Common myeloid progenitor, CD34-positive (primary cell): Measurements from ENCODE around the gene NT5E. TPM values are rescaled to one million over a fixed set of nuclear protein-coding genes. Genes with fewer than 3 reads are reported as not detected.
A peak's percentile ranks its signal among the peaks of the same experiment; 100 is the strongest.

Experiments used
- CTCF ChIA-PET: fragments of 350-600 bp; sonication (Branson Sonifier 250); formaldehyde crosslinking; loops from one replicate; lab custom pipeline; 2021; ENCODE audit warnings: antibody characterized with exemption; lab: Charles Lee
- POLR2A ChIA-PET: fragments of 350-600 bp; sonication (Branson Sonifier 250); formaldehyde crosslinking; loops from one replicate; lab custom pipeline; 2021; ENCODE audit warnings: antibody characterized with exemption; lab: Charles Lee
- DNase-seq, 3 donors: peaks; one replicate each; pipeline versions ENCODE4 v3.0.0 to v3.0.0-alpha.2; 2013
- H3K27ac ChIP-seq, 2 experiments: 1 replicate in 1 of 2; 2 replicates in 1 of 2; pipeline ENCODE4 v1.7.0; 2013; ENCODE audit warnings: inconsistent platforms in 2 of 2, low read length in 2 of 2, mild to moderate bottlenecking in 2 of 2, low read depth in 1 of 2, moderate library complexity in 1 of 2; ENCODE audit not compliant: severe bottlenecking in 2 of 2, insufficient read depth in 1 of 2, poor library complexity in 1 of 2
- H3K27me3 ChIP-seq, 5 experiments: replicated peaks in 2 of 5; 1 replicate in 3 of 5; 2 replicates in 2 of 5; pipeline versions ENCODE4 v1.6.1 to v1.7.0; 2013; ENCODE audit warnings: low read length in 4 of 5, mild to moderate bottlenecking in 2 of 5, moderate library complexity in 2 of 5, inconsistent platforms in 1 of 5; ENCODE audit not compliant: insufficient read depth in 5 of 5, control insufficient read depth in 4 of 5
- H3K36me3 ChIP-seq, 4 experiments: 1 replicate in 2 of 4; 2 replicates in 2 of 4; pipeline versions ENCODE4 v1.6.1 to v1.7.0; 2013; ENCODE audit warnings: low read length in 3 of 4, control low read depth in 1 of 4, mild to moderate bottlenecking in 1 of 4; ENCODE audit not compliant: control insufficient read depth in 4 of 4, insufficient read depth in 4 of 4
- H3K4me1 ChIP-seq, 4 experiments: 1 replicate in 3 of 4; 2 replicates in 1 of 4; pipeline versions ENCODE4 v1.6.1 to v1.7.1; 2013; ENCODE audit warnings: low read length in 3 of 4, mild to moderate bottlenecking in 3 of 4, control low read depth in 1 of 4, inconsistent platforms in 1 of 4, moderate library complexity in 1 of 4; ENCODE audit not compliant: control insufficient read depth in 4 of 4, insufficient read depth in 4 of 4; ENCODE audit errors: control extremely low read depth in 1 of 4
- H3K4me3 ChIP-seq, 7 experiments: 1 replicate in 4 of 7; 2 replicates in 3 of 7; pipeline versions ENCODE4 v1.5.1 to v1.7.0; 2013; ENCODE audit warnings: mild to moderate bottlenecking in 7 of 7, low read length in 6 of 7, moderate library complexity in 6 of 7, inconsistent platforms in 2 of 7, low read depth in 2 of 7, control low read depth in 1 of 7; ENCODE audit not compliant: insufficient read depth in 4 of 7, control insufficient read depth in 1 of 7; ENCODE audit errors: extremely low read depth in 1 of 7
- H3K9me3 ChIP-seq, 5 experiments: 1 replicate in 4 of 5; 2 replicates in 1 of 5; pipeline versions ENCODE4 v1.6.1 to v1.7.1; 2013; ENCODE audit warnings: low read length in 4 of 5, mild to moderate bottlenecking in 2 of 5, inconsistent platforms in 1 of 5, low read depth in 1 of 5, moderate library complexity in 1 of 5; ENCODE audit not compliant: control insufficient read depth in 4 of 5, insufficient read depth in 2 of 5; ENCODE audit errors: control extremely low read depth in 1 of 5
- WGBS: methylation state at CpG from one replicate; pipeline ENCODE4 v1.1.5; 2013; ENCODE audit not compliant: insufficient coverage; 5-methylcytosine and 5-hydroxymethylcytosine counted together
- polyA plus RNA-seq: library from polyadenylated mRNA; unstranded; fragments of 120-200 nt; gene quantifications from one replicate; pipeline ENCODE4 v1.2.1, GENCODE V29; 2013

NT5E gene
- 0.24 TPM for polyA plus RNA-seq

- Histone ChIP-seq H3K9me3 (no peaks in the 10 kb centered on the region), H3K4me1 (peaks cover 4 to 16% (median 14%) of the 10 kb centered on the region in 4 experiments), H3K36me3 (no peaks in the 10 kb centered on the region), H3K27ac (no peak within 1 kb of the TSS), H3K27me3 (peaks cover 10 to 92% (median 60%) of the 10 kb centered on the region in 5 experiments), H3K4me3 (peak within 1 kb of the TSS; percentile 23 to 70 (median 61))
- 3% methylated on average over 80 of the region's 92 CpGs for WGBS
- POLR2A ChIA-PET, result no interaction called here
- CTCF ChIA-PET, result interaction anchor here (0.9 to 3.0 kb wide), 4 partner anchors 8 to 33 kb away, joined by 3 to 14 read pairs (median 6); no protein-coding TSS in a partner anchor
- peak in 2 of 3 donors; percentile 64 to 74 for DNase-seq
Observed at GRCh38 chr6:85449818-85450759, at the start of gene NT5E. TSS of gene NT5E (plus strand) at chr6:85450083. CDS start at chr6:85450140, 57 bp downstream.

DNA sequence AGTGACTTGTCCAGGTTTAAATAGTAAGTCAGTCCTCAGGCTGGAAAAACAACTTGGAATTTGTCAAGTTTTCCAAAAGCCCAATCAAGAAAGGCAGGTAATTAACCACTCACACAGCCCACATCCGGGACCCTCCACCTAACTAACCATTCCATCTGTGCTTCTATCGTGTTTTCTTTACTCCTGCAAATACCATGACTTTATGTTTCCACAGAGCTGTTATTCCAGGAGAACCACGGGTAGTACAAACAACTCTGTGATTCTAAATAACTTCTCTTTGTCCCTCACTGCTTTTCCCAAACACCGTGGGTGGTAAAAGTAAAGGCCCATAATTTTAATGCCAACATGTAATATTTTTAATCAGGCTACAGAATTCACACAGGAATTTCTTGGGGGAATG is 49.6 kb upstream of the NT5E start:
- H3K9me3 ChIP-seq, result peaks cover 0 to 4% (median 0%) of the 10 kb centered on the region in 5 experiments
- CTCF ChIA-PET, result interaction anchor here (1.0 kb wide), 1 partner anchor 82 kb away, joined by 3 read pairs; no protein-coding TSS in a partner anchor
- H3K36me3 ChIP-seq, result no peaks in the 10 kb centered on the region
- no peak overlapping the region for H3K27ac ChIP-seq
- H3K4me1 ChIP-seq, result peaks cover 0 to 26% (median 11%) of the 10 kb centered on the region in 4 experiments
- 97% methylated on average over 4 of the region's 4 CpGs for WGBS
- H3K4me3 ChIP-seq, result no peak overlapping the region
- POLR2A ChIA-PET, result no interaction called here
- no peak for DNase-seq
- no peaks in the 10 kb centered on the region for H3K27me3 ChIP-seq

- Histone ChIP-seq H3K9me3 (peaks cover 0 to 4% (median 0%) of the 10 kb centered on the region in 5 experiments), H3K4me3 (no peak overlapping the region), H3K4me1 (peaks cover 0 to 26% (median 13%) of the 10 kb centered on the region in 4 experiments), H3K27me3 (no peaks in the 10 kb centered on the region), H3K27ac (no peak overlapping the region), H3K36me3 (no peaks in the 10 kb centered on the region)
- peak in 2 of 3 donors; percentile 4 to 9 for DNase-seq
- WGBS, result 72% methylated on average over 3 of the region's 6 CpGs
- ChIA-PET POLR2A (interaction anchor here (0.5 kb wide), 1 partner anchor 146 kb away, joined by 4 read pairs; no protein-coding TSS in a partner anchor), CTCF (interaction anchor here (2.9 kb wide), 1 partner anchor 17 kb away, joined by 7 read pairs; no protein-coding TSS in a partner anchor)
Observed at GRCh38 chr6:85401186-85402021, 48.5 kb upstream of the NT5E start.

DNA sequence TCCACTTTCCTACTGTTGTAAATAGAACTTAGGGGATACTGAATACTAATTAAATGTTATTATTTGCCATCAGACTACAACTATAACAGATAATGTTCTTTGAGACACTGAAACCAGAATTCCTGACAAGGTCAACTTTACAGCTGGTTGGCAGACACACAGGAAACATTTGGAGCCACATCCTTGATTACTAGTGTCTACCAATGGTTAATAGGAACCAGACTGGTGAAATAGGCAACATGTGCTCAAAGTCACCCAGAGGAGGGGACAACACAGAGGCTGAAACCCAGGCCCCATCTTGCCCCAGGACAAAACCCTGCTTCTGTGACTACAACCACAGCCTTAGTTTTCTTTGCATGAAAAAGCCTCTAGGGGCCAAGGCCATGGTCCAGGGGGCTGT is 47.8 kb upstream of the NT5E start:
- peaks cover 0 to 26% (median 13%) of the 10 kb centered on the region in 4 experiments for H3K4me1 ChIP-seq

GRCh38 chr6:85402922-85403321 is 47.0 kb upstream of the NT5E start:
- POLR2A ChIA-PET, result no interaction called here
- CTCF ChIA-PET, result interaction anchor here (1.4 to 2.9 kb wide), 2 partner anchors 12 to 16 kb away, joined by 3 to 7 read pairs; no protein-coding TSS in a partner anchor
- no peak overlapping the region for H3K27ac ChIP-seq

More for the DNA sequence above, 47.8 kb upstream of the NT5E start:
- Histone ChIP-seq H3K27ac (no peak overlapping the region), H3K27me3 (peaks cover 0 to 2% (median 0%) of the 10 kb centered on the region in 5 experiments), H3K4me3 (no peak overlapping the region), H3K36me3 (no peaks in the 10 kb centered on the region), H3K9me3 (peaks cover 0 to 4% (median 0%) of the 10 kb centered on the region in 5 experiments)
- POLR2A ChIA-PET, result no interaction called here
- no peak for DNase-seq
- CTCF ChIA-PET, result interaction anchor here (1.4 to 2.9 kb wide), 2 partner anchors 11 to 17 kb away, joined by 3 to 7 read pairs; no protein-coding TSS in a partner anchor

GRCh38 chr6:85403331-85404015 is 46.4 kb upstream of the NT5E start:
- DNase-seq, result peak; percentile 7 to 45 (median 28)
- no peak overlapping the region for H3K27ac ChIP-seq
- no peaks in the 10 kb centered on the region for H3K9me3 ChIP-seq
- POLR2A ChIA-PET, result no interaction called here
- peaks cover 0 to 6% (median 0%) of the 10 kb centered on the region in 5 experiments for H3K27me3 ChIP-seq
- H3K36me3 ChIP-seq, result no peaks in the 10 kb centered on the region
- CTCF ChIA-PET, result interaction anchor here (1.0 to 2.9 kb wide), 4 partner anchors 13 to 80 kb away, joined by 3 to 7 read pairs (median 4); no protein-coding TSS in a partner anchor
- WGBS, result no CpG with 5 or more reads among the region's 2 CpGs
- H3K4me3 ChIP-seq, result no peak overlapping the region
- peaks cover 0 to 26% (median 13%) of the 10 kb centered on the region in 4 experiments for H3K4me1 ChIP-seq

More at GRCh38 chr6:85402922-85403321, 47.0 kb upstream of the NT5E start:
- no peaks in the 10 kb centered on the region for H3K36me3 ChIP-seq
- peaks cover 0 to 6% (median 0%) of the 10 kb centered on the region in 5 experiments for H3K27me3 ChIP-seq
- H3K4me3 ChIP-seq, result no peak overlapping the region
- H3K4me1 ChIP-seq, result peaks cover 0 to 26% (median 13%) of the 10 kb centered on the region in 4 experiments
- no peak for DNase-seq
- no peaks in the 10 kb centered on the region for H3K9me3 ChIP-seq
- 94% methylated on average over 1 of the region's 7 CpGs for WGBS
